NCI-H345 (cell line): Measurements from ENCODE around the gene RND3.
A peak's percentile ranks its signal among the peaks of the same experiment; 100 is the strongest.

ENCODE experiments used
- DNase-seq: peaks from one replicate; lab custom pipeline; 2025; lab: John Stamatoyannopoulos, UW

Gene RND3

DNA sequence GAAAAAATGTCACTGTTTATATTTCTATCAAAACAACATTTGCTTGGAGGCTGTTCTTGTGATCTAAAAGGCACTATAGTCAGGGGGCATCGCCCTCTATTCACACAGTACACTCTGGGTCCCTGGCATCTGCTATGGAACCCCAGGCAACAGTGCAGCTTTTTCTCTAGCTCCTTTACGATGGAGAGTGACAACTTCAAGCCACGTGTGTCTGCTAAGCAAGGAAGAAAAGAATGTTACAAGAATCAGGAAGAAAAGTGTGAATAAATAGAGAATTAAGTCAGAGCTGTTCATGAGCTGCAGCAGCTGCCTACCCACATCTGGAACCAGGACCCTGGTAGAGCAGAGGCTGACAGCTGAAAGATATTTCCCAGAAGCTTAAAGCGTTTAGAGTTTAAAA, 11.2 kb downstream of the RND3 start:
- no peak for DNase-seq

DNA sequence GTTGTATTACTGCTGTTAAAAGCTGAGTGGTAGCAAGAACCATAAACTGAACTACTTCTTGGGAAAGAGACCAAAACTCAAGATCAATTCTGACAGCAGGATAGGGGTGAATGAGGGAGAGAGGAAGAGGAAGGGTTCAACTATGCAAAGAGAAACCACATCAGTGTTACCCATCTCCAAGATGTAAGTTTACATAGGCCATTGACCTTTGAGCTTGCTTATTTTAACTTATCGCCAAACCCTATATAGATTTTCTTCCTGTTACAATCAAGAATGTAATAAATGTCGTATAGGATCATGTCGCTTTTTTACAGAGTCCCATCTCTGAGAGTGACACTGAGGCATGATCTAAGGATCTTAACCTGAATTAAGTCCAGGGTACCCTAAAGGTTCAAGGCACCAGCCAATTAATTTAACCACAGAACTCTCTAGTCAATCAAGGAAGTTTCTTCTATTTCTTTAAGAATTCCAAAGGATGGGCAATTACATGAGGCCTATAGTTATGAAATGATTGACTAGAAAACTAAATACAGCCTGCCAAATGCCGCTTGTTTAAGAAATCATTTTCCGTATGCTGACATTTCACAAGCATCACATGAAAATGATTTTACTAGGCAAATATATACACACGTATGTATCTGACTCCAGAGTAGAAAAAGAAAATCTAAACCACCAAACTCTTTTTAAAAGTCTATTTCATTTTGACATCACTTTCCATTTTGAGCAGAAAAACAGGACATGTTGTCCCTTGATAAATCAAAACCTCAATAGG, 11.8 kb downstream of the RND3 start:
- DNase-seq: no peak

DNA sequence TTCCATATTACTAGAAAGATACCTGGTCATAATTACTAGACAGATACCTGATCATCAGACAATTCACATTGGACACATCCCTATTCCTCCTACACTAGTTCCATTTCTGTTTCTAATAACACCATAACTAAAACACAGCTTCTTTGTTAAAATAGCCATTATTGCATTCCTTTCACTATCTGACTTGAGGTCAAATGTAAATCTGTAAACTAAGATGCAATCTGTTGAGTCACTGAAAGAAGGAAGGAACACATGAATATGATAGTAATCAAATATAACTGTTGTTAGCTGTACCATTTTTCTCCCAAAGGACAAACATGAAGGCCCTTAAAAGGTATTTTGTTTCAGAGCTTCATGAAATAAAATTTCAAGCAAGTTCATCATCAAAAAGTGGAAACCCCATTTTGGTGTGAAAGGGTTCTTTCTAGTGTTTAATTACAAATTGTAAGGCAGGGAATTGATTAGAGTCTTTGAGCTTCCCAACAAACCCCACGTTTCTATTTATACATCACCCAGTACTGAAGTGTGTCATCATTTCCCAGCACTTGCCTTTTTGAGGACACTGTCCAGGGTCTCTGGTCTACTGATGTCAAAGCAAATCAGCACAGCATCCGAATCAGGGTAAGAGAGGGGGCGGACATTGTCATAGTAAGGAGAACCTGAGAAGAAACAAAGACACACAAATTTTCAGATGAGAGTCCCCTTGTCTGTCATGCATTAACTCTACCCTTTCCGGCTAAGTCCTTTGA, 13.0 kb downstream of the RND3 start:
- no peak for DNase-seq

DNA sequence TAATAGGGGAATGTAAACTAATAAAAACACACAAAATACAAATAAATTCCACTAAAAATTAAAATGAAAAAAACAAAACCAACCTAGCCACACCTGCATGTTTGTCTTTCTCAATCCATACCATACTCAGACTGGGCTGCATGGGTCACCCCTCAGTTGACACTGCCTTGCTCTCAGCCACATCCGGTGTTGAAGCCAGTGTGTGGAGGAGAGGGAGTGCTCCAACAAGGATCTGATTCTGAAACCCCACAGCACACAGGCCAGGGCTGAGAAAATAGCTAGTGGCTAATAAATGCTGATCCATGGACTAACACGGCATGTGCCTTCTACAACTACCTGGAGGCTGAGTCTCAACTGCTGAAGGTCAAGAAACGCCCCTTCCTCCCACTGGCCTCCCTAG, 13.7 kb downstream of the RND3 start:
- no peak for DNase-seq

DNA sequence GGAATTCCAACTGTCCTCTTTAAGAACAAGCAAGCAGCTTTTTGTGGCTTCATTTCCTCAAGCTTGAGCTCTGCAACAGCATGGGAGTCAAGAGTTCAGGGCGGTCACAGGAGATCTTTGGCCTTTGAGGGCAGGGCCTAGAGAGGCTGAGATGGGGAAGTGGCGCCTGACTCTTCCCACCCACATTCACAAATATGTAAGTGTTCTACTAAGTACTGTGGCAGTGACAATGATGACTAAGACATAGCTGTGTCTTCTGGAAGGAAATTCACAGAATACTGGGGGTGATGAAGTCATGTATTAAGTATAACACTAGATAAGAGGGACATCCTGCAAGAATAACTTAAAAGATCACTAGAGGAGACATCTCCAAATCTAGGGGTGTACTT, 15.0 kb downstream of the RND3 start:
- DNase-seq: no peak

DNA sequence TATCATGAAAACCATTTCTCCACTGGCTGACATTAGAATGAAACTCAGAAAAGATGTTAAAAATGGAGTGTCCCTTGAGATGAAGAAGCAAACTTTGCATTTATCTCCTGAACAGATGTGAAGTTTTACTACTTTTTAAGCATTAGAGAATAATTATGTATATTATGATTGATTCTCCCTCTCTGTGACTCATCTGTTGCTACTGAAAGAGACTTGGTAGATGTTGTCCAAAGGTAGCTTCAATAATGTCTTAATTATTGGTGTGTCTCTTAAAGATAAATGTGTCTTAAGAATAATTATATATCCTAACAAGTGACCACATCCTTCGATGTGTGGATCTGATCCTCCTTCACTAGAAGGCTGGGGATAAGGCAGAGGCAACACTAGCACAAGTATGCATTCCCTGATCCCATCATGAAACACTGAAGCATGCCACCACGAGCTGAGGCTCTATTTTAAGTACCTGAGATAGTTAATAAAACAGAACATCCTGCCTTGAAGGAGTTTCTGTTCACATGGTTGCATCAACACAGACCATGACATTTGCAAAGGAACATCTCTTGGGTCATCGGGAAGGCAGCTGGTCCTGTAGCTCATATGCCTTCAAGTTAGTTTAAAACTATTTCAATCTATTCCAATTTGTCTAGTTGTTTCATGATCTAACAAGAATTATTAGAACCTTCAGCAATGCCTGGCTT, 15.5 kb downstream of the RND3 start:
- DNase-seq: no peak

DNA sequence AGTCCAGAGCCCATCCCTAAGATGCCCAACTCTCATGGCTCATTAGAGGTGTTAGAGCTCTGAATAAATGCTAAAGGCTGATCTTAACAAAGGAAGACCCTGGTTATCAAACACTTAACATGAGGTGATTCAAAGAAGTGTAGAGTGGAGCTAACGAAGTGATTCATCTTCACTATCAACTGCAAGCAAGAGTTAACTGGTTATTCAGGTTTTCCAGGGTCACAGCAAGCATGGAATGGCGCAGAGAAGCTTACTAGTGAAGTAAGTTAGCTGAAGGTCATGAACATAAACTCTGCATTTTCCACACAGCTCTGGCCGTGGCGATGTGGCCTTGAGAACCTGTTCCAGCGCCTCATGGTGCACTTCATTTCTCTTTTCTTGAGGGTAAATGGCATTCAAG, 17.0 kb downstream of the RND3 start:
- peak; percentile 22 for DNase-seq

DNA sequence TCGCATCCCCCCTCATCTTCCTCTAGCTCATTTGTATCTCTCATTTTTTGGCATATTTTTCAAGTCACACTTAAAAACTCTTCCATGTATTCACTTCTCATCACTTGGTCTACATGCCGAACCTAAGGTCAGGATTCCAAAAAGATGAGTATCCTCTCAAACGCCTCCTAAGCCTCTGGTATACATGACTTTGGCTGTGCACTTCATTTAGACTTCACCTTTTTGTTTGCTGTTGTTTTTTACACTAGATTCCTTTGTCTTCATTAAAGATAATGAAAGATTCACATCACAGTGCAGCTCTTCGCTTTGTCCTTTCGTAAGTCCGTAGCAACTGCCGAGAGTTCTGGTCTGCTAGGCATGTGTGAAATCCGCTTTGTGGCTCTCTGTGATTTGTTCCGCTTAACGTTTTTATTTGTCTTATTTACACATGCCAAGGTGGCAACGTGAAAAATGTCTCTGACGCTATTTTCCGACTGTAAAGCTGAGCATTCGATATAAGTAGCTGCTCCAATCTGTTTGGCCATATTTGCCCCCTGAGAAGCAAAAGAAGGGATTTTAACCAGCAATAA, 17.7 kb downstream of the RND3 start:
- no peak for DNase-seq

DNA sequence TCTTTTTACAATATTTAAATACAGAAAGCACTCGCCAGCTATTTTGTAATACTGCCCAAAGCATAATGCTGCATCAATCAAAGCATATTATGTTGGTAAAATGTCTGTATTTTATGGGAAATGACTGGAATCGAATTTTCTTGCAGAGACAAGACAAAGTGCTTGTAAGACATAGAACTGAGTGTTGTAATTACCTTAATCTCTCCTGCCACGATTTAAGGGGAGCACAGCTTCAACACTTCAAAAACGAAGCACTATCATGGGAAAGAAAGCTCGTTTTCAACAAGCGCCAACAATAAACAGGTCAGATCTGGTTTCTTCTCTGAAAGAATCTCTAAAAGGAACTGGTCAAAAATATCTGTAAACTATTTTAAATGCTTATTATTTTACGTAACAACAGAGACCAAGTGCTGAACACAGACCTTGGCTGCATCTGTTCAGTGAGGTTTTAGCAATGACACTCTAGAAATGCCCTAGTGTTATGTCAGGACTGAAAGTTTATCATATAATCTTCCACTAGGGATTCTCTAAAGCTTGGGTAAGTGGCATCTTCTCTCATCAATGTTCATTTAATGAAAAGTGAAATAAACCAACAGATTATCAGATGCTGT, 19.0 kb downstream of the RND3 start:
- DNase-seq: no peak

DNA sequence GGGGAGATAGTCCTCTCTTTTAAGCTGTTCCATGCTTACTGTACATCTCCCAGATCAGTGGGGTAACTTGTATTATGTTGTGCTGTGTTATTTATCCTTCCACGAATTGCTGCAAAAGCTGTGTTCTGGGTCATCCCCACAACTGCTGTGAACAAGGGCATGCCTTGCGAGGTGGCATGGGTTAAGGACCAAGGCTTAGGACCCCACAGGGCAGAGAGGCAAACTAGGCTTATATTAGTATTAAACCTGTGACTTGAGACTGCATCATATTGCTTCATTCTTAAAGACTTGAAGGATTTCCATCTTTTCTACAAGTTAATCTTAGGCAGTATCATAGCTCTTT, 19.9 kb downstream of the RND3 start:
- no peak for DNase-seq

DNA sequence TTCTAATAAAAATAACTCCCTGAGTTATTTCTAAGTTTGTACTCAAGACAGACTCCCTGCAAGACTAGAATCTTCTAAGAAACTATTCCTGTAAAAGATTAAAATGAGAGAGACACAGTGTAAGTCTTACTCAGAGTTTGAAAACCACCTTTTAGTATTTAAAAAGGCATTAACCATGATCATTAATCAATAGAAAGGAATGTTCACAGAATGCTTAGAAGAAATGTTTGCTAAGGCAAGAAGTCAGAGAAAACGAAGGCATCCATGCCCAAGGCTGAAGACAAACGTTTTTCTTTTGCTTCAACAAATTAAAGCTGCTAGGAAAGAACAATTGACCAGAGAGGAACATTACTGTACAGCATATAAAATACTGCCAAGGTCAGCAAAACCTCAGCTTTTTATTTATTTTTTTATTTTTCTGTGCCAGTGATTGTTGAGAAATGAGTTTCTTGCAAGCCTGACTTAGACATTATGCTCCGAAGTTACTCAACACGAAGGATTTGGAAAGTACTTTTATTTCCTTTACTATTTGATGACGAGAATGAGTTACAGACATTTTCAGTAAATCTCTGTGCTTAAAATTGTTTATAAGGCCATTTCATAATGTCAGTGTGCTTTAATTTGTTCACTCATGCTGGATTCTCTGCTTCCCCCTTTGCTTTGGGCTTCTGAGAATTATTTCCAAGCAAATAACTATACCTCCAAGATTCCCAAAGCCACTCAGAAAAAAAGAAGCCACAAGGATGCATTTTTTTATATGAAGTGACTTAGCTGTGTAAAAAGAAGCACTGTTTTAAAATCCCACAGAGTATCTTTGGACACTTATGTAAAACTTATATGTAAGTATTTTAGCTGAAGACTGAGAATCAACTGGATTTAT, 20.5 kb downstream of the RND3 start:
- DNase-seq: no peak

DNA sequence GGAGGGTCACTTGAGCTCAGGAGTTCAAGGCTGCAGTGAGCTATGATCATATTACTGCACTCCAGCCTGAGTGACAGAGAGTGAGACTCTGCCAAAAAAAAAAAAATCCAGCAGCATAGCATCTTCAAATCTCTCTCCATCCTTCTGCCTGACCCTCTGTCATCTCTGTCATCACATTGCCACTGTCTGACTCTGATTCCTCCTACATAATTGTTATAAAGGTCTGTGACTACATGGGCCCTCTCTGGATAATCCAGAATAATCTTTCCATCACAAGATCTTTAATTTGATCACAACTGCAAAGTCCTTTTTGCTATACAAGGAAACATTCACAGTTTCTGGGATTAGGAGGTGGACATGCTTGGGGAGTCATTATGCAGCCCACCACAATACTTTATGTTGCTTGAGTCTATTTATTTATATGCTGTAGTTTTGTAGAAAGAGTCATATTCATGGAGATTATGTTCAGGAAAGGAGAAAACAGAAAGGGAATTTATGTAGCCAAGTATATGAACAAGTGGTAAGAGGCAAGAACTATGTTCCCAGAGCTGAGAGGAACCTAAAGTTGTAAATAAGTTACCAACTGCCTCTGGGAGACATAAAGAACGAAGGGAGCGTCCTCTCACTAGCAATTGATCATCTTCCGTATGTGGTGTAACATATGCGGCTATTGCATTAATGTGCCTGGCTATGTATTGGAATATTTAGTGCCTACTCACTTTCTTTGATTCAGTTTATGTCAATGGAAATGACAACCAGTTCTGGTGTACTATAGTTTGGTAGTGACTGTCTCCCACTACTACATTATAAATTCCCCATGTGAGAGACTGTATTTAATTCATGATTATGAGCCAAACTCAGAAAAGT, 21.5 kb downstream of the RND3 start:
- no peak for DNase-seq

DNA sequence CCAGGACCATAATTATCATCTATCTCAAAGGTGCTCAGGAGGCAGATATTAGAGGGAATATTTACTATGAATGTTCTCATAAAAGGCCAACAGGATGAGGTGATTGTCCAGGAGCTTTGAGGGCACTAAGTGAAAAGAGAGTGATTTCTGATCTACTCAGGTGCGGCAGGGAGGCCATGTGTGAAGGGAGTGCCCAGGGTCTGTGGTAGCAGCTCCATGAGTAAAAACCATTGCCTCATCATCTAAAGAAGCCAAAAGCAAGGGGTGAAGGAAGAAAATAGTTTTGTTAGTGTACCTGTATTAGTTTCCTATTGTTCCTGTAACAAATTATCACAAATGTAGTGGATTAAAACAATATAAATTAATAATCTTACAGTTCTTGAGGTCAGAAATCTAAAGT, 22.5 kb downstream of the RND3 start:
- no peak for DNase-seq

DNA sequence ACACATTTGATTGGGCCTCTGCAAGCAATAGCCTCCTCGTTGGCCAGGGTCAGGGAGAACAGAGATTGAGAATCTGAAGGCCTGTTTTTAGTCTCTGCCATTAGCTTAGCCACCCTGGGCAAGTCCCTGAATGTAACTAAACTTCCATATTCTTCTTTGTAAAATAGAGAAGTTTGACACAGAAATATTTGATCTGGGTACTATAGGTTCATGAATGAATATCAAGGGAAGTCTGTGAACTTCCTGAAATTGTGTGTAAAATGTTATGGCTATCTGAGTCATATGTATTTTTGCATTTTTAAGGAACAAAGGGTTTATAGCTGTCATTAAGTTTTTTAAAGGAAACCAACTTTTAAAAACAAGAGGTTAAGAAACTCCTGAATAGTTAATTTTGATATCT, 23.2 kb downstream of the RND3 start:
- no peak for DNase-seq

DNA sequence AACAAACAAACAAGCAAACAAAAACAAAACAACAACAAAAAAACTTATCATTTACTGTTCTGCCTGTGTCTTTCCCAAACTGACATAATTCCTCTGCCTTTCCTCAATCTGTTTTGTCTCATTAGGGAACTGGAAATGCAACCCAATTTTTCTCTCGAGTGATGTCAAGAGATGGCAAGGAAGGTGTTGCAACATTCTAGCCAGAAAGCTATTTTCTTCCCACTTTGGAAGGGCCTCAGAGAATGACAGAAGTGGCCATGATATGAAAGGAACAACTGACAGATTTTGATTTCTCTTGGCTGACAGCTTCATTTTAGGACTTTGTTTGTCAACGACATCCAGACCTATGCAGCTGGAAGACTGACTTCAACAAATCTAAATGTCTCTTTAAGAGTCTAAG, 24.7 kb downstream of the RND3 start:
- DNase-seq: no peak

DNA sequence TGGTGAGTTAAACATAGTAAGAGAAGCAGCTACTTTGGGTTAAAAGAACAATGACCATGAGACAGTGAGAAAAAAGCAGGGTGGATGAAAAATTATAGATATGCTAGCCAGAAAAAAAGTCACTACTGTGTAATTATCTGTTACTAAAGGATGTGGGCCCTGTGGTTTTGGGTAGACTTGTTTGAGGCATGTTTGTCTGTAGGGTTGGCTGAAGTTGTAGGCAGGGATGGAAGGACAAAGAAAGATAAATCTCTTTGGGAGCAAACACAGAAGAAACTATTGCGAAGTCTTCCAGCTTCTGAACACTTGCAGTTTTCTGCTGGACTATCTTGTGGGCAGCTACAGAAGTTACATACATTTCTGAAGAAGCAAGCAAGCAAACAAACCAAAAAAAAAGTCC, 28.2 kb downstream of the RND3 start:
- DNase-seq: no peak

DNA sequence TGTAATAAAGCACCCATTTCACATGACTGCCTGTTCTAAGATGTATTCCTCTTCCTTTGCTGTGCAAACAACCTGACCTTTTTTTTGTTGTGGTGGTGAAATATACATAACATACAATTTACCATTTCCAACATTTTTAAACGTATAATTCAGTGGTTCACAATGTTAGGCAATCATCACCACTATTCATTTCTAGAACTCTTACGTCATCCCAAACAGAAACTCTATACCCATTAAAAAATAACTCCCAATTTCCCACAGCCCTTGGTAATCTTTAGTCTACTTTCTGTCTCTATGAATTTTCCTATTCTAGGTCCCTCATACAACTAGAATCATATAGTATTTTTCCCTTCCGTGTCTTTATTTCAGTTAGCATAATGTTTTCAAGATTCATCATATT, 36.7 kb downstream of the RND3 start:
- no peak for DNase-seq

DNA sequence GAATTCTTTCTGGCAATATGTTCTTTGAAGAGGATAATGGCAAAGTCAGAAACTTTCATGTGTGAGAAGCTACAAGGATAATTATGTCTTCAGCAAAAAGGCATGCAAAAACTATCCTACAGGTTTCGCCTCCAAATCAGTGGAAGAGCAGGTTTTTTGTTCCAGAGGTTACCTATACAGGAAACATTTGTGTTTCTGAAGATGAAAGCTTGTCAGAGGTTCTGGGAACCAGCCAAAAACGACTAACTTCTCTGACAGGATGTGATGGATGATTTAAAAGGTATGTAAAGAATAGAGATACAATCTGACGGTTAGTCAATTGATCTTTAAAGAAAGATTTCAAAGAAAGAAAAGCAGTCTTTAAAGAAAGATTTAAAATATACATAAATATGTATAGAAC, 37.6 kb downstream of the RND3 start:
- no peak for DNase-seq

DNA sequence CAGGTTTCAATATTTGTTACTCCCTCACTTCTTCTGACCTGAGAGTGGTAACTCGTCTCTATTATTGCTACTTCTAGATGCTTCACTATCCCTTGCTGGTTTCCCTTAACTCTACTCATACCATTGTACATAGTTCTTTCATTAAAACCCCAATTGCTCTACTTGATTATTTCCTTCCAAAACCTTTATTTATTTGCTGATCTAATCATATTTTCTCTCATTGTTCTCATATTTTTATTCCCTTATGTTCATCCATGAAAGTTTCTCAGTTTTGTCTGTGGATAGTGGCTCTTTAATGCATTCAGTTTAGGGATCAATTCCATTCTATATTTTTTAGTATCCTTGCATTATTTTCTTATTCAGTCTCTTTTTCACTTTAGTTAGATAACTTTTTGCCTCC, 42.1 kb downstream of the RND3 start:
- no peak for DNase-seq

DNA sequence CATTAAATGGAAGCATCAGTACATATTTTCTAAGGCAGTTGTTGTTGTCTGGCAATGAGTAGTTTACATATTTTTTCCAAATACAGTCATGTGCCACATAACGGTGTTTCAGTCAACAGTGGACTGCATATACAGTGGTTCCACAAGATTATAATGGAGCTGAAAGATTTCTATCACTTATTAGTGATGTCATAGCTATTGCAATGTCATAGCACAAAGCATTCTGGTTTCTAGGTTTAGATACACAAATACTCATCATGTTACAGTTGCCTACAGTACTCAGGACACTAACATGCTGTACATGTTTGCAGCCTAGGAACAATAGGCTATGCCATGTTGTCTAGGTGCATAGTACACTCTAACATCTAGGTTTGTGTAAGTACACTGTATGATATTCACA, 45.0 kb downstream of the RND3 start:
- DNase-seq: no peak

DNA sequence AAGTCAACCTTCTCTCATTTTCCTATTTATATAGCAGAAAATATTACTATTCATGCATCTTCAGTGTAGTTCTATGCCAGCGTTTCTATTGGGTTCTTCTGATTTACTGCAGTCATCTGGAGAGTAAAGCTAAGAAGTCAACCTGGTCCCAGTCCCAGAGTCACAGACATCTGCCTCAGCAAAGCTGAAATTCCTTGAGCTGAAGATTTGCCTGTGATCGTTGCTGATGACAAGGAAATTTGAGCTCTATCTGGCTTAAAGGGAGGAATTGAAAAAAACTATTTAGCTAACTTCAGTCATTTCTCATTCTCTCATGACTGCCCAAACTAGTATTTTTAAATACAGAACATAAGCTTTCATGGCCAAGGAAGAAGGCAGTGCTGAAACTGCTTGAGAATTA, 45.7 kb downstream of the RND3 start:
- DNase-seq: no peak
